Measurements from ENCODE around the gene GPC6. TPM values are rescaled to one million over a fixed set of nuclear protein-coding genes. Genes with fewer than 3 reads are reported as not detected.

The GPC6 gene
- total RNA-seq, 2 donors from 2014 or later: 1.6 to 4.0 TPM

GRCh38 chr13:94384231-94384905 lies 1157.8 kb downstream of the GPC6 start:
- H3K27me3 ChIP-seq: no peaks in the 10 kb centered on the region
- H3K36me3 ChIP-seq (replicated peaks in 1 of 2; ENCODE audit: insufficient read depth in 1 of 2, low read depth in 2 of 2): no peaks in the 10 kb centered on the region
- TF ChIP-seq POLR2A (IDR thresholded peaks at IDR 0.05): no peak
- no peak for ATAC-seq
- H3K4me1 ChIP-seq: peaks cover 6% of the 10 kb centered on the region
- no peak for DNase-seq
- H3K9me3 ChIP-seq: no peaks in the 10 kb centered on the region
- no peak overlapping the region for H3K4me3 ChIP-seq
- WGBS, 2 donors: 44 to 45% methylated on average over 2 of the region's 2 CpGs
- no peak overlapping the region for H3K27ac ChIP-seq
- intact Hi-C loops (cut with DNase I): no loop called here

- intact Hi-C loops (cut with DNase I): no loop called here
- no peaks in the 10 kb centered on the region for H3K27me3 ChIP-seq
- TF ChIP-seq CTCF (IDR thresholded peaks at IDR 0.05): no peak
- TF ChIP-seq POLR2A (IDR thresholded peaks at IDR 0.05): no peak
- H3K36me3 ChIP-seq (replicated peaks in 1 of 2; ENCODE audit: insufficient read depth in 1 of 2, low read depth in 2 of 2): no peaks in the 10 kb centered on the region
- H3K4me1 ChIP-seq: peaks cover 6% of the 10 kb centered on the region
- no peak overlapping the region for H3K27ac ChIP-seq
- H3K4me3 ChIP-seq: no peak overlapping the region
- DNase-seq (no peak), ATAC-seq (no peak)
- H3K9me3 ChIP-seq: no peaks in the 10 kb centered on the region
Measured at GRCh38 chr13:94387047-94387446, 1160.4 kb downstream of the GPC6 start.

GRCh38 chr13:94389604-94390351 lies 1163.2 kb downstream of the GPC6 start:
- Histone ChIP-seq H3K9me3 (no peaks in the 10 kb centered on the region), H3K27ac (no peak overlapping the region), H3K27me3 (no peaks in the 10 kb centered on the region), H3K4me1 (no peaks in the 10 kb centered on the region), H3K36me3 (replicated peaks in 1 of 2; ENCODE audit: insufficient read depth in 1 of 2, low read depth in 2 of 2) (no peaks in the 10 kb centered on the region), H3K4me3 (no peak overlapping the region)
- DNase-seq: no peak
- ATAC-seq: no peak
- intact Hi-C loops (cut with DNase I): no loop called here
- 66 to 69% methylated on average over 7 of the region's 7 CpGs for WGBS, 2 donors
- TF ChIP-seq POLR2A (IDR thresholded peaks at IDR 0.05) (no peak), CTCF (IDR thresholded peaks at IDR 0.05) (no peak)

GRCh38 chr13:94390881-94391280 lies 1164.3 kb downstream of the GPC6 start:
- no peak for DNase-seq
- Histone ChIP-seq H3K27ac (no peak overlapping the region), H3K4me3 (no peak overlapping the region), H3K27me3 (no peaks in the 10 kb centered on the region), H3K9me3 (no peaks in the 10 kb centered on the region), H3K36me3 (replicated peaks in 1 of 2; ENCODE audit: insufficient read depth in 1 of 2, low read depth in 2 of 2) (no peaks in the 10 kb centered on the region), H3K4me1 (no peaks in the 10 kb centered on the region)
- 65 to 78% methylated on average over 2 of the region's 2 CpGs for WGBS, 2 donors
- no peak for ATAC-seq
- intact Hi-C loops (cut with DNase I): no loop called here
- TF ChIP-seq CTCF (IDR thresholded peaks at IDR 0.05) (no peak), POLR2A (IDR thresholded peaks at IDR 0.05) (no peak)

GRCh38 chr13:94394723-94395122 lies 1168.1 kb downstream of the GPC6 start:
- H3K27ac ChIP-seq: no peak overlapping the region
- ATAC-seq (no peak), DNase-seq (no peak)
- H3K27me3 ChIP-seq: no peaks in the 10 kb centered on the region
- no peaks in the 10 kb centered on the region for H3K4me1 ChIP-seq
- H3K9me3 ChIP-seq: no peaks in the 10 kb centered on the region
- no peak for TF ChIP-seq CTCF (IDR thresholded peaks at IDR 0.05)
- TF ChIP-seq POLR2A (IDR thresholded peaks at IDR 0.05): no peak
- intact Hi-C loops (cut with DNase I): no loop called here
- WGBS, 2 donors: 75 to 85% methylated on average over 4 of the region's 4 CpGs
- no peaks in the 10 kb centered on the region for H3K36me3 ChIP-seq (replicated peaks in 1 of 2; ENCODE audit: insufficient read depth in 1 of 2, low read depth in 2 of 2)
- H3K4me3 ChIP-seq: no peak overlapping the region
